ENCODE measurements around the gene MCHR2. TPM values are rescaled to one million over a fixed set of nuclear protein-coding genes. Genes with fewer than 3 reads are reported as not detected.

Gene MCHR2
- total RNA-seq, 2 donors from 2014 or later: not detected

- TF ChIP-seq CTCF (IDR thresholded peaks at IDR 0.05): no peak
- Histone ChIP-seq H3K4me3 (no peak overlapping the region), H3K27ac (no peak overlapping the region), H3K36me3 (no peaks in the 10 kb centered on the region), H3K9me3 (no peaks in the 10 kb centered on the region), H3K4me1 (ENCODE audit: control insufficient read depth in 1 of 2, low read depth in 2 of 2) (no peaks in the 10 kb centered on the region), H3K27me3 (replicated peaks; ENCODE audit: insufficient read depth) (no peaks in the 10 kb centered on the region)
- ATAC-seq (ENCODE audit: insufficient number of reproducible peaks, low FRiP score, low read depth) (no peak), DNase-seq (ENCODE audit: low spot score) (no peak)
Measured at GRCh38 chr6:99951016-99951805, 42.8 kb downstream of the MCHR2 start.

DNA sequence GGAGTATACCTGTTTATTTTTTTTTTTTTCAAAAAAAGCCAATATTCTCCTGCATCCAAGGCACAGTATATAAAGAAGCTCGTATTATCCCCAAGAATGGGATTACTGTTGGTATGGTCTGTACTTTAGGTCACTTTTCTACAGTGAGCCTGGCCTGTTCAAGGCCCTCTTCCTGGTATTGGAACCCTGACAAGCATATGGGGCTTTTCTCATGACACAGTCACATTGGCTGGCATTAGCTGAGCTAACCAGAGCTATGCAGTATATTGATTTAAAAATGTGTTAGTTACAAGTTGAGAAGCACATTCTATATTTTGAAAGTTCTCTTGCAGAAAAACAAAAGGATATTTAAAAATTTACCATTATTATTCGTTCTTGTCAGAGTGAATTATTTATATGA is 48.0 kb downstream of the MCHR2 start:
- Histone ChIP-seq H3K36me3 (no peaks in the 10 kb centered on the region), H3K27ac (no peak overlapping the region), H3K27me3 (replicated peaks; ENCODE audit: insufficient read depth) (no peaks in the 10 kb centered on the region), H3K4me3 (no peak overlapping the region), H3K4me1 (ENCODE audit: control insufficient read depth in 1 of 2, low read depth in 2 of 2) (no peaks in the 10 kb centered on the region), H3K9me3 (no peaks in the 10 kb centered on the region)
- no peak for DNase-seq (ENCODE audit: low spot score)
- no peak for ATAC-seq (ENCODE audit: insufficient number of reproducible peaks, low FRiP score, low read depth)
- TF ChIP-seq CTCF (IDR thresholded peaks at IDR 0.05): no peak

GRCh38 chr6:99943846-99944245 is 50.2 kb downstream of the MCHR2 start:
- ATAC-seq (ENCODE audit: insufficient number of reproducible peaks, low FRiP score, low read depth) (no peak), DNase-seq (ENCODE audit: low spot score) (no peak)
- Histone ChIP-seq H3K36me3 (no peaks in the 10 kb centered on the region), H3K9me3 (no peaks in the 10 kb centered on the region), H3K4me1 (ENCODE audit: control insufficient read depth in 1 of 2, low read depth in 2 of 2) (no peaks in the 10 kb centered on the region), H3K4me3 (no peak overlapping the region), H3K27ac (no peak overlapping the region), H3K27me3 (replicated peaks; ENCODE audit: insufficient read depth) (no peaks in the 10 kb centered on the region)
- TF ChIP-seq CTCF (IDR thresholded peaks at IDR 0.05): no peak

GRCh38 chr6:99940582-99940981 is 53.4 kb downstream of the MCHR2 start:
- H3K9me3 ChIP-seq: no peaks in the 10 kb centered on the region
- TF ChIP-seq CTCF (IDR thresholded peaks at IDR 0.05): no peak
- no peak for DNase-seq (ENCODE audit: low spot score)
- ATAC-seq (ENCODE audit: insufficient number of reproducible peaks, low FRiP score, low read depth): no peak
- H3K36me3 ChIP-seq: no peaks in the 10 kb centered on the region
- no peaks in the 10 kb centered on the region for H3K4me1 ChIP-seq (ENCODE audit: control insufficient read depth in 1 of 2, low read depth in 2 of 2)
- H3K4me3 ChIP-seq: no peak overlapping the region
- no peaks in the 10 kb centered on the region for H3K27me3 ChIP-seq (replicated peaks; ENCODE audit: insufficient read depth)
- H3K27ac ChIP-seq: no peak overlapping the region

GRCh38 chr6:99933129-99933528 is 60.9 kb downstream of the MCHR2 start:
- DNase-seq (ENCODE audit: low spot score) (no peak), ATAC-seq (ENCODE audit: insufficient number of reproducible peaks, low FRiP score, low read depth) (no peak)
- H3K4me3 ChIP-seq: no peak overlapping the region
- H3K27me3 ChIP-seq (replicated peaks; ENCODE audit: insufficient read depth): no peaks in the 10 kb centered on the region
- no peaks in the 10 kb centered on the region for H3K9me3 ChIP-seq
- no peaks in the 10 kb centered on the region for H3K36me3 ChIP-seq
- no peak overlapping the region for H3K27ac ChIP-seq
- no peak for TF ChIP-seq CTCF (IDR thresholded peaks at IDR 0.05)
- no peaks in the 10 kb centered on the region for H3K4me1 ChIP-seq (ENCODE audit: control insufficient read depth in 1 of 2, low read depth in 2 of 2)
